NCI-H526 (cell line): ENCODE results near the gene OR51B6.
A peak's percentile ranks its signal among the peaks of the same experiment; 100 is the strongest.
"Not testable (repeated sequence)": the region's sequence is repeated elsewhere in the genome, so short reads cannot be mapped to it uniquely, and the experiment has no call there.

ENCODE experiments used
- DNase-seq, 2 experiments: peaks; one replicate each; lab custom pipeline; 2025; lab: John Stamatoyannopoulos, UW

Gene OR51B6

GRCh38 chr11:5366365-5366764 lies 15.1 kb downstream of the OR51B6 start:
- DNase-seq: not testable (repeated sequence)

DNA sequence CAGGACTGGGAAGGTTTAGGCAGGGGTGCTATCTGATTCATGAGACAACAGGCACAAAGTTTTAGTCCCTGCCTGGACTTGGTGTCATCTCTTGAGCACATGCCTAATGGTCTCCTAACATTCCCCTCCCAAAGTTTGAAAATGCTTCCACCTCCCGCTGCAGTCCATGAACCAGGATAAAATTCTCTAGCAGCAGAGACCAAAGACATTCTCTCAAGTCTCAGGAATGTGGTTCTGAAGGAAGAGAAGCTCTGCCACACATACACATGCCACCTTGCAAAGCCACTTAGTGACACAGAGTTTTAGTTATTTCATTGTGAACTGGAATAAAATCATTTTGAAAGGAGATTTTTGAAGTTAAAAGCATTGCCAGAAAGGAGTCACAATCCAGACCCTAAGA lies 15.5 kb downstream of the OR51B6 start:
- DNase-seq: no peak

DNA sequence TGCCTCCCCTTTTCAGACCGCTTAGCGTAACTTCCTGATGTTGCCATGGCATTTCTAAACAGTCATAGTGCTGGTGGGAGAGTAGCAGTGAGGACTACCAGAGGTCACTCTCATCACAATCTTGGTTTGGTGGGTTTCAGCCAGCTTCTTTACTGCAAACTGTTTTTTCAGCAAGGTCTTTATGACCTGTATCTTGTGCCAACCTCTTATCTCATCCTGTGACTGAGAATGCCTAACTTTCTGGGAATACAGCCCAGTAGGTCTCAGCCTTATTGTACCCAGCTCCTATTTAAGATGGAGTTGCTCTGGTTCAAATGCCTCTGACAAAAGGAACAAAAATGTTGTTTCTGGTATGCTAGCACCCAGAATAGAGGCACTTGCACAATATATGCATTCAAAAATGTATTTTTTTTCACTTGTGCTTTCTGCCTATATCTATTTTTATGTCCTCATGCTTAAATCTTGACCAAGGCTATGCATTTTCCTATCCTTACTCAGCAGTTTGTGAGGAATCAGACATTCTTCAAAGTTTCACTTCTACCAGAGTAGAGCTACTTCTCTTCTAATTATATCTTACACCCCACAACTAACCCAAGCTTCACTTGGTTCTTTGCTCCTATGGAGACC lies 16.3 kb downstream of the OR51B6 start:
- DNase-seq: no peak

- no peak for DNase-seq
Observed at GRCh38 chr11:5368502-5369043, 17.3 kb downstream of the OR51B6 start.

DNA sequence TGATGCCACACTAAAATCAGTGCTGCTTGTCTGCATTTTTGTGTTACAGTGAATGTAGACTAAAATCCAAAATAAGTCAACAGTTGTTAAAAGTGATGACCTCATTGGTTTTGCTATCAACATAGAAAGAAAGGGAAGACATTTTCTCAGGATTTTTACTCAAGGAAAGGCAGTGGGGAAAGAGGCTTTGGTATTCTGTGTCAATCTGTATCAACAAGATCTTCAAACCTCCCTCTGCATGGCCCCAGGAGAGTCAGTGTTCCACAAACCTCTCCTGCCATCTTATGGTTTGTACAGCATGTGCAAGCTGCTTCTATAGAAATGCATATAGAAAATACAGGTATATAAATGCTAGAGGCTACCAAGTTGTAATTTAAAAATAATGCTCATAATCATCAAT lies 18.5 kb downstream of the OR51B6 start:
- peak in 1 of 2 experiments; percentile 7 for DNase-seq

DNA sequence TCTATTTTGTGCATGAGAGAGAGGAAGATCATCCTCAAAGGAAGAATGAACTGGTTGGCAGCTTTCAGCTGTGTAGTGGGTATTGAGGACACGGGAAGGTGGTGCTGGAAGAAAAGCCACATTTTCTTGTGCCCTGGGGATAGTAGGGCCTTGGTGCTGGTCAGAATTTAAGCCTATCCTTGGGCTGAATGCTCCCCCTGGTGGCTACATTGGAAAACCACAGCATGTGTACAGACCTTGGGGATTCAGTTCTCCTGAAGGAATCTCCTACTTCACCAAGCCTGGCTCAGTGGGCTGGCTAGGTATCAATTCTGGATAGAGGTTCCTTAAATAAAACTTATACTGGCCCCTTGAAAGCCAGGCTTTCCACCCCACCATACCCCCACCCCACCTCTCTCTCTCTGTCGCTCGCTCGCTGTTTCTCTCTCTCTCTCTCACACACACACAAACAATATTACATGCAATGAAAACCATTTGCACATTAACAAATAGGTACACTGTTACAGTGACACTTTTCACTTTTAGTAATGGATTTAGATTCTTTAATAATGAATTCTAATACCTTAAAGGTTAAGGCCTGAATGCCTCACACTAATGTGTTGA lies 29.5 kb downstream of the OR51B6 start:
- DNase-seq: peak in 1 of 2 experiments; percentile 75

- no peak for DNase-seq
Observed at GRCh38 chr11:5383576-5383975, 32.3 kb downstream of the OR51B6 start, which contains the start of gene OR51M1. OR51M1 (plus strand) TSS chr11:5383812; CDS start chr11:5389399, 5,587 bp downstream.

- no peak for DNase-seq
Observed at GRCh38 chr11:5384335-5384734, 33.0 kb downstream of the OR51B6 start.

GRCh38 chr11:5390210-5390609 lies 38.9 kb downstream of the OR51B6 start:
- no peak for DNase-seq

- no peak for DNase-seq
Observed at GRCh38 chr11:5394091-5394490, 42.8 kb downstream of the OR51B6 start.

- no peak for DNase-seq
Observed at GRCh38 chr11:5398936-5399335, 47.6 kb downstream of the OR51B6 start.
